Left hindlimb (tissue), 1 donor: Measurements from ENCODE around the gene TPO.
"Not testable (repeated sequence)": the region's sequence is repeated elsewhere in the genome, so short reads cannot be mapped to it uniquely, and the experiment has no call there.

Experiments used
- DNase-seq: peaks from one replicate; pipeline ENCODE4 v3.0.0-alpha.2; 2018

Gene TPO

GRCh38 chr2:1504311-1504750, 91.1 kb downstream of the TPO start:
- DNase-seq: no peak

- no peak for DNase-seq
Measured at GRCh38 chr2:1505031-1505441, 91.8 kb downstream of the TPO start.

DNA sequence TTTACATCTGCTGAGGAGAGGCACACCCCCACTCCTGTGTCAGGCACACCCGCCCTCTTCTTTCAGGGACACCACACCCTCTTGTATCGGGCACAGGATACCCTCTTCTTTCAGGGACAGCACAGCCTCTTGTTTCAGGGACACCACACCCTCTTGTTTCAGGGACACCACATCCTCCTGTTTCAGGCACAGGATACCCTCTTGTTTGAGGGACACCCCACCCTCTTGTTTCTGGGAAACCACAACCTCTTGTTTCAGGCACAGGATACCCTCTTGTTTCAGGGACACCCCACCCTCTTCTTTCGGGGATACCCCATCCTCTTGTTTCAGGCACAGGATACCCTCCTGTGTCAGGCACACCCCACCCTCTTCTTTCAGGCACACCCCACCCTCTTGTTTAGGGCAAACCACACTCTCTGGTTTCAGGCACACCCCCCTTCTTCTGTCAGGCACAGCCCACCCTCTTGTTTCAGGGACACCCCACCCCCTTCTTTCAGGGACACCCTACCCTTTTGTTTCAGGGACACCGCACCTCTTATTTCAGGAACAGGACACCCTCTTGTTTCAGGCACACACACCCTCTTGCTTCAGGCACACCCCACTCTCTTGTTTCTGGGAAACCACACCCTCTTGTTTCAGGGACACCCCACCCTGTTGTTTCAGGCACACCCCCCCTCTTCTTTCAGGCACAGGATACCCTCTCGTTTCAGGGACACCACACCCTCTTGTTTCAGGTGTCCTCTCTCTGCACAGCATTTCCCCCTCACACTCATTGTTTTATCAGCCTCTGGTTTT, 96.2 kb downstream of the TPO start:
- DNase-seq: no peak

DNA sequence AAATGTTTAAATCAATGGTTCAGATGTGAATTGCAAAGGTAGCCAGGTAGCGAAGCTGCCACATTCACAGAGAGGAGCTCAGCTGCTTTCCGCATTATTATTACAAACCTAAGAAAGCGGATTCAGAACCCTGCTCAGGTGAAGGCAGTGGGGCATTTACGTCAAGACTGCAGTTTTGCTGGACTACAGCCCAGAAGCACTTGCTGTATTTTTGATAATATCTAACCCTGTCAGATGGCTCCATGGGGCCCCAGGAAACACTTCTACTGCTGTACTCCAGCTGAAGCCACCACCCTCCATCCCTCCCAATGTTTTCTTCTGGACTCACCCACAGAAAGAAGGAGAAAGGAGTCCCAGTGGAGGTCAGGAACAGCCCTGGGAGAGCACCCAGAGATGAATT, 96.9 kb downstream of the TPO start:
- no peak for DNase-seq

DNA sequence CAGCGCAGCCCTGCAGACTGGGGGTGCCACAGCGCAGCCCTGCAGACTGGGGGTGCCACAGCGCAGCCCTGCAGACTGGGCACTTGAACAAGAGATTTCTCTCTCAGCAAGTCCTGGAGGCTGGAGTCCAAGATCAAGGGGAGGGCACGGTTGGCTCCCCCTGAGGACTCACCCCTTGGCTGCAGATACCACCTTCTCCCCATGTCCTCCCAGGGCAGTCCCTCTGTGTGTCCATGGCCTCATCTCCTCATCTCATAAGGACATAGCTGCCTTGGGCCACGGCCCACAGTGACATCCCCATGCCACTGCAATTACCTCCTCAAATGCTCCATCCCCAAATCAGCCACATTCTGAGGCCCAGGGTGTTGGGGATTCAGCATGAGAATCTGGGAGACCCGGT, 98.2 kb downstream of the TPO start:
- DNase-seq: no peak

DNA sequence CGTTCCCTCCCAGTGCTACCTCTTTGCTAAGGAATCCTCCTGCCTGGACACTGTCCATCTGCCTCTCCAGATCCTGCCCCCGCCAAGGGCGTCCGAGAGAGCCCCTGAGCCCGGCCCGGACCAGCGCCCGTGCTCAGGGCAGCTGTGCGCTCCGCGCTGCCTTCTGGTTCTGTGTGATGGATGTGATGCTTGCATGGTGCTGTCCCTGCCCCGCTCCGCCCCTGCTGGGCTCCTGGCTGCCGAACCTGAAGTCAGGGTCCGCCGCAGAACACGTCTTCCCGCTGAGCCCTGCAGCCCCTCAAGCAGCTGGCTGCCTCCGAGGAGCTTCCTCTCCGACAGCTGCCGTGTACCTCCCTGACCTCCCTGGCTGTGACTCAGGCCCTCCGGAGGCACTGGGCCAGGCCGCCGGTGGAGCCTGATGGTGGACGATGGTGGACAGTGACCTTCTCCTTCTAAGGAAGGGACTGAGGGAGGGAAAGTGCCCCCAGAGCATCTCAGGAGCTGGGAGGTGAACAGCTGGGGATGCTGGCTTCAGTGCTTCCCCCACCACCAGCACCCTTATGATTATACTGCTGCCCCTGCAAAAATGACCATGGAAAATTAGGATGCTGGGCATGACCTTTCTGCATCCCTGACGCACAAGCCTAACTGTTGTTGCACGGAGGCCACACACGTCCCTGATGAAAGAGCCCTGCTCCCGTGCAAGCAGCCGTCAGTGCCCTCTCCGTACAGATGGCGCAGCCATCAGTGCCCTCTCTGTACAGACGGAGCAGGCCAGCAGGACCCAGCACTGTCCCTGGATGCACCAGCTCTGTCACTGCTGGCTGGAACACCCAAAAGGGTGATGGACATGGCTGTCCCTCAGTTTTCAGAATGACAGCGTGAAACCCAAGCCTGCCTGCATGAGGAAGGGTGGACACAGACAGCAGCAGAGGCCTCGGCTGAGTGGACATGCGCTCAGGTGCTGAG, 99.3 kb downstream of the TPO start:
- no peak for DNase-seq

DNA sequence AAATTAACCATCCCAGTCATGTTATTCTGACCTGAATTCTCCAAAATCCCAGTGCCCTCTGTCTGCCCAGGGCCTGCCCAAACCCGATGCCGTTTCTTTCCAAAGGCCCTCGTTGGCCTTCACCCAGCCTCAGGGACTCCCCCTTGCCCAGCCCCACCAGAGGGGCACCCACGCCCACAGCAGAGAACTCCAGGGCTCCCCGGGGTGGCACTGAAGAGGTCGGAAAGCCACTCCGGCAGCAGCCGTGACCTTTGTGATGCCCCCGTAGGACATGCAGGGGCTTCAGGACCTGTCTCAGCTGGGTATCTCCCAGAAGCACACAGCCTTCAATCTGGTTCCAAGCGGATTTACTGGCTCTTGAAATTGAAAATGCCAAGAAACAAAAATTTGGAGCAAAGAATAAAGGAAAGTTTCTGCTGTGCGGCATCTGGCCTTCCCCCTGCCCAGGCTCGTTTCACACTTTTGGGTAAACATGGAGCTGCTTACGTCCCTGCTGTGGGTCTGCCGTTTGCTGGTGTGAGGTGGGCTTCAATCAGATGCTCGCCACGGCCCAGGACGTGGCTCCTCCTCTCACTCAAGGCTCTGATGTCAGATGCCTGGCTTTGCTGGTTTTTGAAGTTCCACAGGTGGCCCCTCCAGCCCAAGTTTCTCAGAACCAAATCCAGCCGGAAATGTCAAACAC, 101.3 kb downstream of the TPO start:
- DNase-seq: no peak

- DNase-seq: no peak
Measured at GRCh38 chr2:1515073-1515430, 101.8 kb downstream of the TPO start.

- no peak for DNase-seq
Measured at GRCh38 chr2:1515986-1516797, 102.9 kb downstream of the TPO start.

- DNase-seq: no peak
Measured at GRCh38 chr2:1516798-1517060, 103.5 kb downstream of the TPO start.

DNA sequence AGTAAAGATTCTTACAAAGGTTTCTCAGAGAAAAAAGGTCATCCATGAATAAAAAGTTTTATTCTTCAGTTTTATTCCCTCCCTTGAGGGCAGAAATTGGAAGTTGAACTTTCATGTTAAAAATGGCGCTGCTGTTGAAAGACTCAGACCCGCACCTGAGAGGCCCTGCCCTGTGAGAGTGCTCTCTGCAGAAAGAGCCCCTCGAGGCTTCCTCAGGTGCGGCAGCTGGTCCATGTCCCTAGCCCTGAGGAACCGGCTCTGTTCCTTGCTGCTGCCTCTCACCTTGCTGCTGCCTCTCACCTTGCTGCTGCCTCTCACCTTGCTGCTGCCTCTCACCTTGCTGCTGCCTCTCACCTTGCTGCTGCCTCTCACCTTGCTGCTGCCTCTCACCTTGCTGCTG, 104.0 kb downstream of the TPO start:
- DNase-seq: not testable (repeated sequence)

DNA sequence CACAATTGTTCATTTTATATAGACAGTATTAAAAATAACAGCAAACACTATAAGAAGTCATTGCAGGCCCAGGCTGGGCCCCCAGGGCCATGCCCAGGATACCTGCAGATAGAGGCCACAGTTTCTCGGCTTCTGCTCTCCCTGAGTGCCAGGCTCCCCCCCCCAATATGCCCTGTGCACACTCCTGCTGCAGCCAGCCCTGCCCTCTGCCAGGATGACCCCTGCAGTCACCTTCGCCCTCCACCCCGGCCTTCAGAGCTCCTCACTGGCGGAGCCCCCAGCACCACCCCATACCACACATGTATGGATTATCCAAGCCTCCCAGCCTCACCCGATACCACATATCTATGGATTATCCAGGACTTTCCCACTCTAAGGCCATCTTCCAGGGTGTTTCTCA, 104.5 kb downstream of the TPO start:
- no peak for DNase-seq

GRCh38 chr2:1518331-1518803, 105.1 kb downstream of the TPO start:
- DNase-seq: no peak

DNA sequence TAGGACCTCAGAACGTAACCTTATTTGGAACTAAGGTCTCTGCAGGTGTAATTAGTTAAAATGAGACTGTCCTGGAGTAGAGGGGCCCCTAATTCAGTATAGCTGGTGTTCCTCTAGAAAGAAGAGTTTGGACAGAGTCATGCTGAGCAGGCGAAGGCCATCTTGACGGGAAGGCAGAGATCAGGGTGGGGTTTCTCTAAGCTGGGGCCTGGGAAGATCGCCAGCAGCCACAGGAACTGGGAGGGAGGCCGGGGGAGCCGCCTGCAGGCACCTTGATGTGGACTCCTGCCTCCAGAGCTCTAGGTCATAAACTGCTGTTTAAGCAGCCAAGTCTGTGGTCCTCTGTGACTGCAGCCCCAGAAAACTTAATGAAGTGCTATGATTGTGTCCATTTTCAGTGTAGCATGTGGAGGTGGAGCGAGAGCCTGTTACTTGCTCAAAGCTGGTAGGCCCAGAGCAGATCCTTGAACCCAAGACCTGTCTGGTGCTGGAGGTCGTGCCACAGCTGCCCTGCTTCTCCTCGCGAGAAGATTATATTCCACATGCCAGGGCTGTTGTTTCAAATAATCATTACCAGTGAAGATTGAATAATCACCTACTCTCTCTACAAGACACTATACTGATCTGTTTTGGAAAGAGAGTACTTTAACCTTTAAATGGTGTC, 105.7 kb downstream of the TPO start:
- peak; percentile 60 for DNase-seq

DNA sequence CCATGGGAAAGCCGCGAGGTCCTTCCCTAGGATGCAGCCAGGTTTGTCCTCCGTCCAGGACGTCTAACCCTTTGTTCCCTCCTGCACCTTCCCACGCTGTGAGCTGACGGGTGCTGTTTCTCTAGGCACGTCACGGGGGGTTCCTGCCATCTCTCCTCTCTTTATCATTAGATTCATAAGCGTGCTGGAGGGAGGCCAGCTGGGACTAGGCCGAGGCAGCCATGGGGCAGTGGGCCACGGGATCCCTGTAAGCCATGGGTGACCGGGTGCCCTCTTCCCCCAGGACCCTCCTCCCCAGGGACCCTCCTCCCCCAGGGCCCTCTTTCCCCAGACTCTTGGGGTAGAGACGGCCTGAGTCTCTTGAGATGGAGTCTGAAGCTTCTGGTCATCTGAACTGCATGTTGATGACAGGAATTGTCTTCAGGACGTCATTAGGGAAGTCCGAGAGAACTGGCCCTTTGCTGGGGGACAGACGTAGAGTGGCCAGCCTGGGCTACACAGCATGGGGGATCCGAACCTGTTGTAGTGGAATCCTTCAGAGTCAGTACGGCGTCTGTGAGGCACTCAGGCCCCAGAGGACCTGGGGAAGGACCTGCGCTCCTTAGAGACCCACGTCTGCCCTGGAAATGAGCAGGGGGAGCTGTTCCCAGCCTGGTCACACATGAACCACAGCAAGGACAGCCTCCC, 108.1 kb downstream of the TPO start:
- no peak for DNase-seq

DNA sequence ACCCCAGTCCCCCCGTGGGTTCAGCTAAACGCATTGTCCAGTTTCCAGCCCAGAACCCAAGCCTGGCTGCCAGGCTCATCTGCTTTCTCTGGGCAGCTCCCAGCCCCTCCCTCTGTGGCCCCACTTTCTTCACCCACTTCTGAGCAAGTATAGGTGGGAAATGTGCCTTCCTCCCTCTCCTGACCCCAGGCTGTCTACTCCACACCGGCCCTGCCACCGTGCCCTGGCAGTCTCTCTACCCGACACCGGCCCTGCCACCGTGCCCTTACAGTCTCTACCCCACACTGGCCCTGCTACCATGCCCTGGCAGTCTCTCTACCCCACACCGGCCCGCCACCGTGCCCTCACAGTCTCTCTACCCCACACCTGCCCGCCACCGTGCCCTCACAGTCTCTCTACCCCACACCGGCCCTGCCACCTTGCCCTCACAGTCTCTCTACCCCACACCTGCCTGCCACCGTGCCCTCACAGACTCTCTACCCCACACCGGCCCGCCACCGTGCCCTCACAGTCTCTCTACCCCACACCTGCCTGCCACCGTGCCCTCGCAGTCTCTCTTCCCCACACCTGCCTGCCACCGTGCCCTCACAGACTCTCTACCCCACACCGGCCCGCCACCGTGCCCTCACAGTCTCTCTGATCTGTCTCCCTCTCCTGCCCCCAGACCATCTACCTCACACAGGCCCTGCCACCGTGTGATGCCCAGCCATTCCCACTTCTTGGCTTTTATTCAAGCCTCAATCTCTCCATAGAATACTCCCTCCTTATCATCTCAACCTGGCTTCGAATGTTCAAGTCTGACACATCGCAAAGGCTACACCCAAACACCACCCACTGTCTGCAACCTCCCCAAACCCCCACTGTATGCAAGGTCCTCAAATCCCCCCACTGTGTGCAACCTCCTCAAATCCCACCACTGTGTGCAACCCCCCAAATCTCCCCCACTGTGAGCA, 108.9 kb downstream of the TPO start:
- no peak for DNase-seq

- DNase-seq: no peak
Measured at GRCh38 chr2:1527153-1527992, 114.1 kb downstream of the TPO start.

DNA sequence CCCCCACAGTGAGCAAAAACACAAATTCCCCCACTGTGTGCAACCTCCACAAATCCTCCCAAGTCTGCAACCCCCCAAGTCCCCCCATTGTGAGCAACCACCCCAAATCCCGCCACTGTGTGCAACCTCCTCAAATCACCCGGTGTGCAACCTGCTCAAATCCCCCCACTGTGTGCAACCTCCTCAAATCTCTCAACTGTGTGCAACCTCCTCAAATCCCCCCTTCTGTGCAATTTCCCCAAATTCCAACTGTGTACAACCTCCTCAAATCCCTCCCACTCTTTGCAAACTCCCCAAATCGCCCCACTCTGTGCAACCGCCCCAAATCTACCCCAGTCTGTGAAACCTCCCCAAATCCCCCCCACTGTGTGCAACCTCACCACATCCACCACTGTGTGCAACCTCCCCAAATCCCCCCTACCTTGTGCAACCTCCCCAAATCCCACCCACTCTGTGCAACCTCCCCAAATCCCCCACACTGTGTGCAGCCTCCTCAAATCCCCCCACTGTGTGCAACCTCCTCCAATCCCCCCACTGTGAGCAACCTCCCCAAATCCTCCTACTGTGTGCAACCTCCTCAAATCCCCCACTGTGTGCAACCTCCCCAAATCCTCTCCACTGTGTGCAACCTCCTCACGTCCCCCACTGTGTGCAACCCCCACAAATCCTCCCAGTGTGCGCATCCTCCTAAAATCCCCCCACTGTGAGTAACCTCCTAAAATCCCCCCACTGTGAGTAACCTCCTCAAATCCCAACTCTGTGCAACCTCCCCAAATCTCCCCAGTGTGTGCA, 115.2 kb downstream of the TPO start:
- no peak for DNase-seq
